DND-41 (cell line): ENCODE data around the gene TSPAN18.
A peak's percentile ranks its signal among the peaks of the same experiment; 100 is the strongest.

ENCODE experiments used
- ATAC-seq: fragments of 200-7000 bp; cut with Tn5 transposase; 3 replicates; pipeline ENCODE4 v1.9.1; 2021; ENCODE audit warnings: low read depth; ENCODE audit not compliant: insufficient read depth
- DNase-seq: peaks from one replicate; pipeline ENCODE4 v3.0.0-alpha.2; 2020
- H2AFZ ChIP-seq: 2 replicates; pipeline ENCODE4 v1.6.0; 2012; ENCODE audit warnings: low read depth, low read length
- H3K27ac ChIP-seq: 2 replicates; pipeline ENCODE4 v1.5.1; 2012; ENCODE audit warnings: low read length, inconsistent platforms
- H3K27me3 ChIP-seq: fragments of 200-600 bp; sonication (generic); 2 replicates; pipeline ENCODE4 v1.6.0; 2012; ENCODE audit warnings: low read length, mild to moderate bottlenecking, inconsistent platforms; ENCODE audit not compliant: insufficient read depth, poor library complexity
- H3K36me3 ChIP-seq: 2 replicates; pipeline ENCODE4 v1.5.1; 2012; ENCODE audit warnings: low read length, inconsistent platforms; ENCODE audit not compliant: insufficient read depth
- H3K4me1 ChIP-seq: 2 replicates; pipeline ENCODE4 v1.5.1; 2012; ENCODE audit warnings: mild to moderate bottlenecking, low read length; ENCODE audit not compliant: insufficient read depth
- H3K4me2 ChIP-seq: 2 replicates; pipeline ENCODE4 v1.6.0; 2012; ENCODE audit warnings: mild to moderate bottlenecking, moderate library complexity, low read length, inconsistent platforms; ENCODE audit not compliant: insufficient read depth
- H3K4me3 ChIP-seq, 2 experiments: fragments of 200-600 bp in 1 of 2; shearing (Covaris generic) in 1 of 2; 2 replicates each; pipeline ENCODE4 v1.5.1; 2012 to 2016; ENCODE audit warnings: inconsistent platforms in 2 of 2, low read length in 2 of 2, mild to moderate bottlenecking in 2 of 2, low read depth in 1 of 2, moderate library complexity in 1 of 2
- H3K79me2 ChIP-seq: 2 replicates; pipeline ENCODE4 v1.6.0; 2012; ENCODE audit warnings: low read length, inconsistent platforms; ENCODE audit not compliant: insufficient read depth
- H3K9ac ChIP-seq: 2 replicates; pipeline ENCODE4 v1.6.0; 2012; ENCODE audit warnings: low read depth, mild to moderate bottlenecking, inconsistent platforms, low read length, moderate library complexity
- H3K9me3 ChIP-seq: 2 replicates; pipeline ENCODE4 v1.5.1; 2012; ENCODE audit warnings: low read length, moderate library complexity, mild to moderate bottlenecking, inconsistent platforms; ENCODE audit not compliant: insufficient read depth, severe bottlenecking
- H4K20me1 ChIP-seq: 2 replicates; pipeline ENCODE4 v1.6.0; 2012; ENCODE audit warnings: low read length; ENCODE audit not compliant: insufficient read depth
- CTCF ChIP-seq: IDR thresholded peaks from 2 replicates; pipeline ENCODE4 v1.5.1; 2012; ENCODE audit warnings: borderline replicate concordance, low read length, moderate library complexity, mild to moderate bottlenecking; ENCODE audit not compliant: poor library complexity, severe bottlenecking; ENCODE audit errors: extremely low read depth
- EZH2 ChIP-seq: IDR thresholded peaks from 3 replicates; pipeline ENCODE4 v1.6.1; 2012; ENCODE audit warnings: borderline replicate concordance, low read depth, mild to moderate bottlenecking, moderate library complexity, low read length, inconsistent platforms; ENCODE audit not compliant: severe bottlenecking

Gene TSPAN18

GRCh38 chr11:44774731-44775130 is 48.0 kb downstream of the TSPAN18 start:
- peaks cover 3% of the 10 kb centered on the region; the same call in 1 of the 2 replicates for H4K20me1 ChIP-seq
- no peak overlapping the region for H2AFZ ChIP-seq
- H3K4me1 ChIP-seq = no peaks in the 10 kb centered on the region
- H3K9me3 ChIP-seq = no peaks in the 10 kb centered on the region
- DNase-seq (no peak), ATAC-seq (no peak)
- TF ChIP-seq CTCF (no peak), EZH2 (no peak)
- no peak overlapping the region for H3K27ac ChIP-seq
- H3K4me2 ChIP-seq = no peak overlapping the region
- H3K9ac ChIP-seq = no peak overlapping the region
- H3K36me3 ChIP-seq = no peaks in the 10 kb centered on the region
- H3K4me3 ChIP-seq = no peak overlapping the region
- no peaks in the 10 kb centered on the region for H3K79me2 ChIP-seq
- H3K27me3 ChIP-seq = no peaks in the 10 kb centered on the region

GRCh38 chr11:44775366-44775984 is 48.7 kb downstream of the TSPAN18 start:
- peak; percentile 58 for DNase-seq
- Histone ChIP-seq H3K27me3 (no peaks in the 10 kb centered on the region), H3K9me3 (no peaks in the 10 kb centered on the region), H3K27ac (no peak overlapping the region), H3K36me3 (no peaks in the 10 kb centered on the region), H2AFZ (no peak overlapping the region), H3K79me2 (no peaks in the 10 kb centered on the region), H3K4me1 (no peaks in the 10 kb centered on the region), H3K4me3 (no peak overlapping the region), H4K20me1 (peaks cover 3% of the 10 kb centered on the region; the same call in 1 of the 2 replicates), H3K9ac (no peak overlapping the region), H3K4me2 (no peak overlapping the region)
- peak; percentile 87 for ATAC-seq
- TF ChIP-seq EZH2 (no peak), CTCF (peak; percentile 87)

GRCh38 chr11:44775985-44776446 is 49.3 kb downstream of the TSPAN18 start:
- Histone ChIP-seq H3K9ac (no peak overlapping the region), H3K27ac (no peak overlapping the region), H3K4me1 (no peaks in the 10 kb centered on the region), H3K79me2 (no peaks in the 10 kb centered on the region), H3K4me3 (no peak overlapping the region), H3K36me3 (no peaks in the 10 kb centered on the region), H2AFZ (no peak overlapping the region), H3K4me2 (no peak overlapping the region), H3K9me3 (no peaks in the 10 kb centered on the region), H4K20me1 (peaks cover 3% of the 10 kb centered on the region; the same call in 1 of the 2 replicates), H3K27me3 (no peaks in the 10 kb centered on the region)
- no peak for DNase-seq
- no peak for TF ChIP-seq CTCF
- TF ChIP-seq EZH2 = no peak
- ATAC-seq = no peak
